ENCODE results near the gene EDA. TPM values are rescaled to one million over a fixed set of nuclear protein-coding genes. Genes with fewer than 3 reads are reported as not detected.

Gene EDA
- total RNA-seq, 1 donor from 2014 or later = 6.8 TPM

GRCh38 chrX:69740317-69740716 is 124.4 kb downstream of the EDA start:
- no peak overlapping the region for H3K27ac ChIP-seq
- no peaks in the 10 kb centered on the region for H4K20me1 ChIP-seq (ENCODE audit: low read depth)
- no peaks in the 10 kb centered on the region for H3K27me3 Mint-ChIP-seq (ENCODE audit: insufficient read depth, low read depth)
- H2AFZ ChIP-seq (replicated peaks) = no peak overlapping the region
- no peak for DNase-seq (ENCODE audit: low spot score)
- H3K9me3 ChIP-seq (ENCODE audit: low read depth) = peaks cover 24% of the 10 kb centered on the region
- no peak overlapping the region for H3K27ac Mint-ChIP-seq
- H3K36me3 ChIP-seq = no peaks in the 10 kb centered on the region
- H3K4me3 ChIP-seq = no peak overlapping the region
- no peaks in the 10 kb centered on the region for H3K36me3 Mint-ChIP-seq
- H3K27me3 ChIP-seq = no peaks in the 10 kb centered on the region
- H3K4me1 Mint-ChIP-seq = no peaks in the 10 kb centered on the region
- H3K4me1 ChIP-seq = no peaks in the 10 kb centered on the region
- H3K4me3 Mint-ChIP-seq = no peak overlapping the region
- no peaks in the 10 kb centered on the region for H3F3A ChIP-seq (ENCODE audit: low read depth)
- no peak overlapping the region for H3K4me2 ChIP-seq
- H3K79me2 ChIP-seq (ENCODE audit: low read depth) = no peaks in the 10 kb centered on the region
- H3K9me3 Mint-ChIP-seq = peaks cover 2% of the 10 kb centered on the region
- no peak overlapping the region for H3K9ac ChIP-seq
- TF ChIP-seq EZH2phosphoT487 (IDR thresholded peaks at IDR 0.05) (no peak), EZH2 (IDR thresholded peaks at IDR 0.05) (no peak)
- TF ChIP-seq, protein P1, sequence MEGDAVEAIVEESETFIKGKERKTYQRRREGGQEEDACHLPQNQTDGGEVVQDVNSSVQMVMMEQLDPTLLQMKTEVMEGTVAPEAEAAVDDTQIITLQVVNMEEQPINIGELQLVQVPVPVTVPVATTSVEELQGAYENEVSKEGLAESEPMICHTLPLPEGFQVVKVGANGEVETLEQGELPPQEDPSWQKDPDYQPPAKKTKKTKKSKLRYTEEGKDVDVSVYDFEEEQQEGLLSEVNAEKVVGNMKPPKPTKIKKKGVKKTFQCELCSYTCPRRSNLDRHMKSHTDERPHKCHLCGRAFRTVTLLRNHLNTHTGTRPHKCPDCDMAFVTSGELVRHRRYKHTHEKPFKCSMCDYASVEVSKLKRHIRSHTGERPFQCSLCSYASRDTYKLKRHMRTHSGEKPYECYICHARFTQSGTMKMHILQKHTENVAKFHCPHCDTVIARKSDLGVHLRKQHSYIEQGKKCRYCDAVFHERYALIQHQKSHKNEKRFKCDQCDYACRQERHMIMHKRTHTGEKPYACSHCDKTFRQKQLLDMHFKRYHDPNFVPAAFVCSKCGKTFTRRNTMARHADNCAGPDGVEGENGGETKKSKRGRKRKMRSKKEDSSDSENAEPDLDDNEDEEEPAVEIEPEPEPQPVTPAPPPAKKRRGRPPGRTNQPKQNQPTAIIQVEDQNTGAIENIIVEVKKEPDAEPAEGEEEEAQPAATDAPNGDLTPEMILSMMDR (IDR thresholded peaks at IDR 0.05) = no peak

- Mint-ChIP-seq H3K4me1 (no peaks in the 10 kb centered on the region), H3K4me3 (no peak overlapping the region), H3K27me3 (ENCODE audit: insufficient read depth, low read depth) (no peaks in the 10 kb centered on the region), H3K9me3 (peaks cover 2% of the 10 kb centered on the region), H3K36me3 (no peaks in the 10 kb centered on the region), H3K27ac (no peak overlapping the region)
- H3F3A ChIP-seq (ENCODE audit: low read depth) = no peaks in the 10 kb centered on the region
- no peak overlapping the region for H3K27ac ChIP-seq
- no peak overlapping the region for H3K4me3 ChIP-seq
- TF ChIP-seq EZH2 (IDR thresholded peaks at IDR 0.05) (no peak), EZH2phosphoT487 (IDR thresholded peaks at IDR 0.05) (no peak)
- TF ChIP-seq, protein P1 (IDR thresholded peaks at IDR 0.05) = no peak
- no peak overlapping the region for H3K4me2 ChIP-seq
- H3K27me3 ChIP-seq = no peaks in the 10 kb centered on the region
- H2AFZ ChIP-seq (replicated peaks) = no peak overlapping the region
- no peaks in the 10 kb centered on the region for H3K79me2 ChIP-seq (ENCODE audit: low read depth)
- no peak for DNase-seq (ENCODE audit: low spot score)
- no peak overlapping the region for H3K9ac ChIP-seq
- no peaks in the 10 kb centered on the region for H3K4me1 ChIP-seq
- peaks cover 24% of the 10 kb centered on the region for H3K9me3 ChIP-seq (ENCODE audit: low read depth)
- H3K36me3 ChIP-seq = no peaks in the 10 kb centered on the region
- no peaks in the 10 kb centered on the region for H4K20me1 ChIP-seq (ENCODE audit: low read depth)
These were observed 125.8 kb downstream of the EDA start for GRCh38 chrX:69741721-69742120.

DNA sequence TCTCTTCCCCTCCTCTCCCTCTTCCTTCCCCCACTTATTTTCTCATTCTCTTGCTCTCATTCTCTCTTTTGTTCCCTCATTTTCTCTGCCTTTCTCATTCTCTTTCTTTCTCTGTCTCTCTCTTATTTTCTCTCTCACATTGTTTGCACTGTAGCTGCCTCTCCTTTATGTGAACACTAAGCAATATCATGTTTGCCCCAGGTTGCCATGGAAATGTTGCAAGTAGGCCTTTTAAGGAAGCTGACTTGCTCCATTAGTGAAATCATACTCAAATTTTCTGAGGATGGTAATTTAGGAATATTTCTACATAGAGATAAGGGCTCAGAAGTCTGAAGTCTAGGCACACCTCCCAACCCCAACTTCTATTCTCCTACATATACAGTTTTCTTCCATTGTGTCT is 130.1 kb downstream of the EDA start:
- Histone ChIP-seq H3K79me2 (ENCODE audit: low read depth) (no peaks in the 10 kb centered on the region), H3K36me3 (no peaks in the 10 kb centered on the region), H3K9ac (no peak overlapping the region), H2AFZ (replicated peaks) (no peak overlapping the region), H3K4me1 (no peaks in the 10 kb centered on the region), H3K4me3 (no peak overlapping the region), H4K20me1 (ENCODE audit: low read depth) (no peaks in the 10 kb centered on the region), H3K9me3 (ENCODE audit: low read depth) (peaks cover 3% of the 10 kb centered on the region), H3K4me2 (no peak overlapping the region), H3F3A (ENCODE audit: low read depth) (no peaks in the 10 kb centered on the region), H3K27me3 (no peaks in the 10 kb centered on the region), H3K27ac (no peak overlapping the region)
- Mint-ChIP-seq H3K27ac (no peak overlapping the region), H3K9me3 (peaks cover 5% of the 10 kb centered on the region), H3K36me3 (no peaks in the 10 kb centered on the region), H3K4me1 (no peaks in the 10 kb centered on the region), H3K4me3 (no peak overlapping the region), H3K27me3 (ENCODE audit: insufficient read depth, low read depth) (no peaks in the 10 kb centered on the region)
- TF ChIP-seq EZH2phosphoT487 (IDR thresholded peaks at IDR 0.05) = no peak
- TF ChIP-seq EZH2 (IDR thresholded peaks at IDR 0.05) = no peak
- TF ChIP-seq, protein P1 (IDR thresholded peaks at IDR 0.05) = no peak
- no peak for DNase-seq (ENCODE audit: low spot score)
